ENCODE results near the gene CSPG4.
"Not testable (repeated sequence)": the region's sequence is repeated elsewhere in the genome, so short reads cannot be mapped to it uniquely, and the experiment has no call there.

- TF ChIP-seq CTCF, POLR2A (IDR thresholded peaks at IDR 0.05): not testable (repeated sequence)
Observed at GRCh38 chr15:75717001-75717400, 4.4 kb upstream of the CSPG4 start.
